H1 (cell line): Measurements from ENCODE around the gene ARRDC1. TPM values are rescaled to one million over a fixed set of nuclear protein-coding genes. Genes with fewer than 3 reads are reported as not detected.

Source experiments
- CTCF ChIA-PET: fragments of 300-600 bp; sonication (Branson Sonifier 250); formaldehyde crosslinking; loops from one replicate; lab custom pipeline; 2021; ENCODE audit not compliant: partially characterized antibody; lab: Charles Lee
- POLR2A ChIA-PET: fragments of 300-600 bp; sonication (Branson Sonifier 250); formaldehyde crosslinking; loops from one replicate; lab custom pipeline; 2021; ENCODE audit warnings: inconsistent platforms; ENCODE audit not compliant: partially characterized antibody; lab: Charles Lee
- DNase-seq, 2 experiments: peaks; one replicate each; pipeline versions ENCODE4 v3.0.0 to v3.0.0-alpha.2; 2010 to 2022; ENCODE audit warnings: low spot score in 2 of 2, low read depth in 1 of 2, mixed read lengths in 1 of 2
- FAIRE-seq: peaks from 2 replicates; lab custom pipeline; 2011; peaks lifted over from hg19 to GRCh38; lab: Jason Lieb, UNC
- H2AFZ ChIP-seq: 2 replicates; pipeline ENCODE4 v1.8.1; 2012; ENCODE audit warnings: low read length, inconsistent platforms
- H2AK5ac ChIP-seq: 2 replicates; pipeline ENCODE4 v1.6.1; 2013; ENCODE audit warnings: low read depth, low read length
- H2BK120ac ChIP-seq: replicated peaks from 2 replicates; pipeline ENCODE3; 2013; ENCODE audit warnings: low read depth, low read length, inconsistent platforms
- H2BK12ac ChIP-seq: 2 replicates; pipeline ENCODE4 v1.6.1; 2013; ENCODE audit warnings: low read depth, low read length
- H2BK15ac ChIP-seq: 2 replicates; pipeline ENCODE4 v1.6.1; 2013; ENCODE audit warnings: low read length
- H2BK20ac ChIP-seq: 2 replicates; pipeline ENCODE4 v1.6.1; 2013; ENCODE audit warnings: low read length
- H2BK5ac ChIP-seq: 2 replicates; pipeline ENCODE4 v1.6.1; 2013; ENCODE audit warnings: low read depth, low read length
- H3K14ac ChIP-seq: 2 replicates; pipeline ENCODE4 v1.6.1; 2013; ENCODE audit warnings: inconsistent platforms; ENCODE audit not compliant: insufficient read length
- H3K18ac ChIP-seq: 2 replicates; pipeline ENCODE4 v1.6.1; 2013; ENCODE audit warnings: low read length; ENCODE audit errors: extremely low read depth
- H3K23ac ChIP-seq: 2 replicates; pipeline ENCODE4 v1.6.1; 2013; ENCODE audit warnings: inconsistent platforms; ENCODE audit not compliant: insufficient read length
- H3K23me2 ChIP-seq: 2 replicates; pipeline ENCODE4 v1.6.1; 2013; ENCODE audit warnings: low read depth, low read length
- H3K27ac ChIP-seq: 2 replicates; pipeline ENCODE4 v1.6.1; 2011; ENCODE audit warnings: low read depth, low read length, inconsistent platforms
- H3K27me3 ChIP-seq, 4 experiments: replicated peaks in 1 of 4; 1 replicate in 1 of 4; 2 replicates in 3 of 4; pipeline versions ENCODE4 v1.6.1 to v1.8.1; 2011 to 2013; ENCODE audit warnings: low read length in 3 of 4, mild to moderate bottlenecking in 3 of 4, inconsistent platforms in 2 of 4, mixed read lengths in 2 of 4, moderate library complexity in 1 of 4; ENCODE audit not compliant: control insufficient read depth in 3 of 4, insufficient read depth in 3 of 4; ENCODE audit errors: extremely low read depth in 1 of 4
- H3K36me3 ChIP-seq, 4 experiments: 2 replicates each; pipeline versions ENCODE4 v1.6.1 to v1.8.1; 2011 to 2013; ENCODE audit warnings: mild to moderate bottlenecking in 4 of 4, low read length in 3 of 4, moderate library complexity in 2 of 4, control low read depth in 1 of 4, inconsistent platforms in 1 of 4; ENCODE audit not compliant: insufficient read depth in 4 of 4, control insufficient read depth in 2 of 4
- H3K4ac ChIP-seq: replicated peaks from 2 replicates; pipeline ENCODE3; 2013; ENCODE audit warnings: low read length, low read depth, mixed read lengths, inconsistent platforms; ENCODE audit not compliant: insufficient read length
- H3K4me1 ChIP-seq, 4 experiments: replicated peaks in 1 of 4; 1 replicate in 1 of 4; 2 replicates in 3 of 4; pipeline versions ENCODE4 v1.6.1 to v1.8.1; 2011 to 2013; ENCODE audit warnings: low read length in 3 of 4, inconsistent platforms in 2 of 4, mixed read lengths in 1 of 4; ENCODE audit not compliant: insufficient read depth in 4 of 4, control insufficient read depth in 3 of 4
- H3K4me2 ChIP-seq, 2 experiments: 2 replicates each; pipeline versions ENCODE4 v1.6.1 to v1.8.1; 2011 to 2013; ENCODE audit warnings: low read depth in 2 of 2, low read length in 2 of 2, control low read depth in 1 of 2, inconsistent platforms in 1 of 2, mild to moderate bottlenecking in 1 of 2; ENCODE audit not compliant: insufficient read depth in 1 of 2
- H3K4me3 ChIP-seq, 4 experiments: fragments of 200-600, 300-600 bp in 1 of 4; sonication (generic), shearing (Covaris generic), sonication (Bioruptor Twin) in 1 of 4; 2 replicates each; pipeline versions ENCODE4 v1.5.1 to v1.8.1; 2011 to 2016; ENCODE audit warnings: low read length in 4 of 4, low read depth in 3 of 4, control low read depth in 2 of 4, inconsistent platforms in 2 of 4, mild to moderate bottlenecking in 2 of 4, mixed read lengths in 1 of 4, moderate library complexity in 1 of 4; ENCODE audit not compliant: insufficient read depth in 2 of 4; ENCODE audit errors: extremely low read depth in 1 of 4
- H3K56ac ChIP-seq: replicated peaks from 2 replicates; pipeline ENCODE3; 2013; ENCODE audit warnings: low read depth, mild to moderate bottlenecking, mixed read lengths, low read length, inconsistent platforms; ENCODE audit not compliant: insufficient read length
- H3K79me1 ChIP-seq: 2 replicates; pipeline ENCODE4 v1.6.1; 2013; ENCODE audit warnings: low read depth, low read length, control low read depth
- H3K79me2 ChIP-seq, 2 experiments: 2 replicates each; pipeline versions ENCODE4 v1.6.1 to v1.8.1; 2012 to 2013; ENCODE audit warnings: low read length in 2 of 2, mild to moderate bottlenecking in 2 of 2, inconsistent platforms in 1 of 2; ENCODE audit not compliant: insufficient read depth in 2 of 2, control insufficient read depth in 1 of 2
- H3K9ac ChIP-seq, 4 experiments: replicated peaks in 1 of 4; 1 replicate in 1 of 4; 2 replicates in 3 of 4; pipeline versions ENCODE4 v1.6.1 to v1.8.1; 2011 to 2013; ENCODE audit warnings: low read depth in 3 of 4, low read length in 3 of 4, control low read depth in 2 of 4, mild to moderate bottlenecking in 2 of 4, moderate library complexity in 2 of 4, inconsistent platforms in 1 of 4; ENCODE audit errors: extremely low read depth in 1 of 4
- H3K9me3 ChIP-seq, 2 experiments: 2 replicates each; pipeline versions ENCODE4 v1.6.1 to v1.8.1; 2012 to 2013; ENCODE audit warnings: mild to moderate bottlenecking in 2 of 2, moderate library complexity in 2 of 2, control low read depth in 1 of 2, inconsistent platforms in 1 of 2, low read depth in 1 of 2, low read length in 1 of 2, mixed read lengths in 1 of 2; ENCODE audit not compliant: insufficient read depth in 2 of 2
- H4K20me1 ChIP-seq, 2 experiments: replicated peaks in 1 of 2; 2 replicates each; pipeline versions ENCODE3 to v1.8.1; 2011 to 2013; ENCODE audit warnings: inconsistent platforms in 2 of 2, low read length in 2 of 2, mild to moderate bottlenecking in 1 of 2; ENCODE audit not compliant: insufficient read depth in 2 of 2, control insufficient read depth in 1 of 2
- H4K5ac ChIP-seq: 2 replicates; pipeline ENCODE4 v1.6.1; 2013; ENCODE audit warnings: low read length, low read depth, mixed read lengths, inconsistent platforms; ENCODE audit not compliant: insufficient read length
- H4K8ac ChIP-seq: 2 replicates; pipeline ENCODE4 v1.8.0; 2013; ENCODE audit warnings: mild to moderate bottlenecking, moderate library complexity, low read length, inconsistent platforms; ENCODE audit not compliant: insufficient read depth; ENCODE audit errors: extremely low read depth
- H4K91ac ChIP-seq: replicated peaks from 2 replicates; pipeline ENCODE3; 2013; ENCODE audit warnings: low read length, mixed read lengths, inconsistent platforms; ENCODE audit not compliant: insufficient read length
- FOSL1 ChIP-seq: IDR thresholded peaks from 2 replicates; pipeline ENCODE4 v1.6.1; 2011; ENCODE audit warnings: mild to moderate bottlenecking, low read depth, low read length, moderate library complexity; ENCODE audit not compliant: insufficient read depth
- POLR2AphosphoS5 ChIP-seq: IDR thresholded peaks from 2 replicates; pipeline ENCODE4 v1.6.1; 2011; ENCODE audit warnings: low read depth, low read length
- RAD21 ChIP-seq, 2 experiments: IDR thresholded peaks in 1 of 2; conservative IDR thresholded peaks in 1 of 2; 2 replicates each; pipeline ENCODE4 v1.6.1; 2011; ENCODE audit warnings: low read depth in 2 of 2, low read length in 2 of 2, improper control_type of control experiment in 1 of 2, inconsistent platforms in 1 of 2, mild to moderate bottlenecking in 1 of 2, moderate library complexity in 1 of 2
- YY1 ChIP-seq: IDR thresholded peaks from 2 replicates; pipeline ENCODE4 v1.6.1; 2011; ENCODE audit warnings: low read depth, mild to moderate bottlenecking, low read length
- WGBS, 2 experiments: shearing (Covaris generic) in 1 of 2; methylation state at CpG; one replicate each; pipeline versions ENCODE4 v1.1.6 to v1.1.7; 2013 to 2015; ENCODE audit warnings: low lambda C conversion rate in 2 of 2, mixed read lengths in 2 of 2, inconsistent platforms in 1 of 2, low coverage in 1 of 2, missing lambda C conversion rate in 1 of 2; ENCODE audit not compliant: insufficient replicate concordance in 2 of 2, insufficient coverage in 1 of 2, insufficient read length in 1 of 2; ENCODE audit errors: extremely low coverage in 1 of 2, missing lambda C conversion rate in 1 of 2; 5-methylcytosine and 5-hydroxymethylcytosine counted together
- polyA plus RNA-seq, 7 experiments: library from polyadenylated mRNA; depleted of rRNA in 3 of 7; stranded (reverse) in 5 of 7; unstranded in 2 of 7; fragments of >200 nt in 5 of 7; fragments of 200-250 nt in 2 of 7; gene quantifications; 1 replicate in 5 of 7; 2 replicates in 1 of 7; 4 replicates in 1 of 7; pipeline versions ENCODE4 v1.2.1 to v1.2.3, GENCODE V29; 2011 to 2013; ENCODE audit warnings: missing spikeins in 2 of 7, mixed read lengths in 2 of 7
- total RNA-seq: library from RNA; stranded (reverse); fragmentation: NEBNext Ultra II Directional; extraction: Animal tissue kit (Norgen Biotek cat#: 25700); gene quantifications from 2 replicates; pipeline ENCODE4 v1.2.1, GENCODE V29; 2021

The ARRDC1 gene
- total and polyA plus RNA-seq, 2 of the 8 experiments (the other 6 are each of a cell fraction or from before 2014, with no cell fraction given): 22.0 to 58.4 TPM

GRCh38 chr9:137645211-137645610, 39.7 kb downstream of the ARRDC1 start:
- peaks cover 17 to 29% of the 10 kb centered on the region in 2 experiments for H4K20me1 ChIP-seq
- ChIA-PET POLR2A (interaction anchor here (2.2 kb wide), 1 partner anchor 27 kb away, joined by 6 read pairs; the partner anchor contains the start of gene EHMT1), CTCF (no interaction called here)
- WGBS, 2 experiments: 88% methylated on average over 5 of the region's 5 CpGs; no CpG with 5 or more reads in 1 of the 2 experiments
- no peak overlapping the region for H4K5ac ChIP-seq
- no peak overlapping the region for H3K23ac ChIP-seq
- TF ChIP-seq FOSL1: no peak
- TF ChIP-seq YY1: no peak
- TF ChIP-seq POLR2AphosphoS5: no peak
- TF ChIP-seq RAD21 (IDR thresholded peaks at IDR 0.05 in 1 of 2, conservative IDR thresholded peaks at IDR 0.05 in 1 of 2; ENCODE audit: low read depth in 2 of 2, low read length in 2 of 2): no peak
- no peak overlapping the region for H4K8ac ChIP-seq
- H3K18ac ChIP-seq: no peak overlapping the region
- H2BK15ac ChIP-seq: no peak overlapping the region
- H3K36me3 ChIP-seq: peaks cover 0 to 13% (median 0%) of the 10 kb centered on the region in 4 experiments; a peak in 2 of 8 replicates
- H3K4me2 ChIP-seq: no peak overlapping the region
- H3K9me3 ChIP-seq: 0 out of 4 replicates have a peak, but pooled peaks cover 0 to 2% of the 10 kb centered on the region in 2 experiments
- no peak overlapping the region for H3K4me3 ChIP-seq
- no peaks in the 10 kb centered on the region for H3K27me3 ChIP-seq
- H2BK20ac ChIP-seq: no peak overlapping the region
- peaks cover 0 to 3% (median 0%) of the 10 kb centered on the region in 4 experiments; a peak in 1 of 7 replicates for H3K4me1 ChIP-seq
- H2BK120ac ChIP-seq: no peak overlapping the region
- H2BK5ac ChIP-seq: no peak overlapping the region
- H3K56ac ChIP-seq: no peak overlapping the region
- no peak overlapping the region for H3K14ac ChIP-seq
- peaks cover 28% of the 10 kb centered on the region for H3K79me1 ChIP-seq
- no peak overlapping the region for H3K4ac ChIP-seq
- no peaks in the 10 kb centered on the region for H3K23me2 ChIP-seq
- FAIRE-seq (no peak), DNase-seq (no peak)
- H2AFZ ChIP-seq: no peak overlapping the region
- H4K91ac ChIP-seq: no peak overlapping the region
- H3K9ac ChIP-seq: no peak overlapping the region
- peaks cover 18 to 95% of the 10 kb centered on the region in 2 experiments for H3K79me2 ChIP-seq
- H3K27ac ChIP-seq: no peak overlapping the region
- H2AK5ac ChIP-seq: no peak overlapping the region
- H2BK12ac ChIP-seq: no peak overlapping the region
